ENCODE data around the gene SLC9A3.

The SLC9A3 gene

GRCh38 chr5:452978-453710 lies 71.1 kb downstream of the SLC9A3 start:
- DNase-seq (ENCODE audit: extremely low spot score) = no peak
- no peak for TF ChIP-seq CTCF (IDR thresholded peaks at IDR 0.05; ENCODE audit: control extremely low read depth, extremely low read depth, low read depth, missing control alignments)
- ChIA-PET POLR2A (no interaction called here), CTCF (no interaction called here)

DNA sequence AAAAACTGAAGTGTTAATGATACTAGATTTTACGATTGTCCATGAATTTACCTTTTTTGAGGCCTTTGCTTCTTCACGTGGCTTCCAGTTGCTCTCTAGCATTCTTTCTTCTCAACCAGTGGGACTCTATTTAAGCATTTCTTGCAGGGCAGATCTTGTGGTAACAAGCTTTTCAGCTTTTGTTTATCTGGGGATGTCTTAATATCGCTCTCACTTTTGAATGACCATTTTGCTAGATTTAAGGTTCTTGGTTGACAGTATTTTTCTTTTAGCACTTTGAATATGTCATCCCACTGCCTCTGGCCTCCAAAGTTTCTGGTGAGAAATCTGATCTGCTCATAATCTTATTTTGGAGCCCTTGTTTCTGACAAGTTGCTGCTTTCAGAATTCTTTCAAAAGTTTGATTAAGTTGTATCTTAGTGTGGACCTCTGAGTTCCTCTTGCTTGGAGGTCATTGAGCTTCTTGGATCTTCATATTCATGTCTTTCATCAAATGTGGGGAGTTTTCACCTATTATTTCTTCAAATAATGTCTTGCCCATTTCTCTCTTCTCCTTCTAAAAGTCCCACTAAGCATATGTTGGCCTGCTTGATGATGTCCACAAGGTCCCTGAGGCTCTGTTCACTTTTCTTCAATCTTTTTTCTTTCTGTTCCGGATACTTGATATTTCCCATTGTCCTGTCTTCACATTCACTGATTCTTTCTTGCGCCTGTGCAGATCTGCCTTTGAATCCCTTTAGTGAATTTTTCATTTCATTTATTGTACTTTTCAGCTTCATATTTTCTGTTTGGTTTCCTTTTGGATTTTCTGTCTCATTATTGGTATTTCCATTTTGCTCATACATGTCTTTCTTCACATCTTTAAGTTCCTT lies 72.4 kb downstream of the SLC9A3 start:
- CTCF ChIA-PET = no interaction called here

GRCh38 chr5:449151-449550 lies 75.1 kb downstream of the SLC9A3 start:
- no peak for TF ChIP-seq CTCF (IDR thresholded peaks at IDR 0.05; ENCODE audit: control extremely low read depth, extremely low read depth, low read depth, missing control alignments)
- no peak for DNase-seq (ENCODE audit: extremely low spot score)
- CTCF ChIA-PET = interaction anchor here (1.4 to 8.5 kb wide), 2 partner anchors 15 to 133 kb away, joined by 3 to 96 read pairs; no protein-coding TSS in a partner anchor
- POLR2A ChIA-PET = no interaction called here

More for the DNA sequence above, 72.4 kb downstream of the SLC9A3 start:
- POLR2A ChIA-PET = no interaction called here
- no peak for DNase-seq (ENCODE audit: extremely low spot score)
- TF ChIP-seq CTCF (IDR thresholded peaks at IDR 0.05; ENCODE audit: control extremely low read depth, extremely low read depth, low read depth, missing control alignments) = no peak

GRCh38 chr5:448766-449090 lies 75.5 kb downstream of the SLC9A3 start:
- CTCF ChIA-PET = interaction anchor here (1.3 to 8.5 kb wide), 3 partner anchors 14 to 132 kb away, joined by 3 to 96 read pairs (median 4); no protein-coding TSS in a partner anchor
- DNase-seq (ENCODE audit: extremely low spot score) = no peak
- POLR2A ChIA-PET = no interaction called here
- no peak for TF ChIP-seq CTCF (IDR thresholded peaks at IDR 0.05; ENCODE audit: control extremely low read depth, extremely low read depth, low read depth, missing control alignments)

DNA sequence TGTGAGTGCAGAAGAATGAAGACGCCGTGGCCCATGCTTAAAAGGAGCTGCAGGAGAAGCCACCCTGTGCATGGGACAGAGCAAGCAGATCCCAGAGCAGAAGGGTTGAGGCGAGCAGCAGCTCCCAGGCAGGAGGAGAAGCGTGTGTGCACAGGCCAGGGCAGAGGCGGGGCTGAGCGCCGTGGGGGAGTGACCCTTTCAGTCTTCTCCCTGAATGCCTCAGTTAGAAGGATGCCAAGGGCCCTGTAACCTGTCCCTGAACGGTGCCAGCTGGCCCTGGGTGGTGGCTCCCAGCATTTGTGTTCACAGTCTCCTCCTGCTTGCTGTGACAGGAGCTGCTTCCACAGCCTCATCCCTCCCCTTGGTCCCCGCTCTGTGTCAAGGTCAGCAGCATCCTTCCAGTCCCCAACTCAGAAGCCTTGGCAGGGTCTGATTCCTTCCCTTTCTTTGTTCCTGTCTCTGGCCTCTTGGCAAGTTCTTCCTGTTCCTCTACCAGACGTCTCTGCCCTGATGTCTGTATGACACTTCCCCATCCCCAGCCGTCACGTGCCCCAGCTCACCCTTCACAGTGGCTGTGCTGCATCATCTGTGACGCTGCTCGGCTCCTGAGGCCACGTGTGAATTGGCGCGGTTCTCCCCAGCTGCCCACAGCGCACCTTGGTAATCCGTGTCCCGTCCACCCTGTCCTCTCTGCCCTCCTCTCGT lies 76.0 kb downstream of the SLC9A3 start:
- ChIA-PET POLR2A (no interaction called here), CTCF (interaction anchor here (1.1 to 8.5 kb wide), 6 partner anchors 10 to 453 kb away, joined by 3 to 96 read pairs (median 6); no protein-coding TSS in a partner anchor)
- no peak for TF ChIP-seq CTCF (IDR thresholded peaks at IDR 0.05; ENCODE audit: control extremely low read depth, extremely low read depth, low read depth, missing control alignments)
- no peak for DNase-seq (ENCODE audit: extremely low spot score)

- ChIA-PET CTCF (interaction anchor here (0.6 to 8.5 kb wide), 24 partner anchors 8 to 454 kb away, joined by 3 to 96 read pairs (median 4); no protein-coding TSS in a partner anchor), POLR2A (no interaction called here)
- DNase-seq (ENCODE audit: extremely low spot score) = no peak
- no peak for TF ChIP-seq CTCF (IDR thresholded peaks at IDR 0.05; ENCODE audit: control extremely low read depth, extremely low read depth, low read depth, missing control alignments)
Observed at GRCh38 chr5:447501-447900, 76.7 kb downstream of the SLC9A3 start.
